Upper lobe of left lung (tissue), 6 donors: ENCODE data around the gene PAX7. TPM values are rescaled to one million over a fixed set of nuclear protein-coding genes. Genes with fewer than 3 reads are reported as not detected.

Source experiments
- ATAC-seq, 2 donors: fragments of 200-7000 bp; cut with Tn5 transposase; one replicate each; pipeline ENCODE4 v1.9.1; 2022; ENCODE audit warnings: mild to moderate bottlenecking in 2 of 2, moderate library complexity in 2 of 2; ENCODE audit not compliant: low FRiP score in 2 of 2
- DNase-seq, 2 donors: peaks; one replicate each; pipeline ENCODE4 v3.0.0-alpha.2; 2019 to 2020
- H3K27ac ChIP-seq, 4 donors: fragments of 200-600 bp; sonication (generic); one replicate each; pipeline ENCODE4 v1.5.1; 2016 to 2019
- H3K27me3 ChIP-seq, 4 donors: fragments of 200-600 bp; sonication (generic); one replicate each; pipeline ENCODE4 v1.5.1; 2017 to 2019
- H3K36me3 ChIP-seq, 4 donors: fragments of 200-600 bp; sonication (generic); one replicate each; pipeline ENCODE4 v1.5.1; 2016 to 2019
- H3K4me1 ChIP-seq, 4 donors: fragments of 200-600 bp; sonication (generic); one replicate each; pipeline ENCODE4 v1.5.1; 2018 to 2019
- H3K4me3 ChIP-seq, 4 donors: fragments of 200-600 bp; sonication (generic); one replicate each; pipeline ENCODE4 v1.5.1; 2017 to 2019; ENCODE audit warnings: mild to moderate bottlenecking in 2 of 4, moderate library complexity in 1 of 4
- H3K9me3 ChIP-seq, 4 donors: fragments of 200-600 bp; sonication (generic); one replicate each; pipeline ENCODE4 v1.5.1; 2018 to 2019
- CTCF ChIP-seq, 6 experiments: fragments of 450-650 bp in 4 of 6; fragments of 200-600 bp in 2 of 6; sonication (generic) in 2 of 6; IDR thresholded peaks; one replicate each; pipeline ENCODE4 v1.5.1; 2016 to 2019; ENCODE audit warnings: antibody characterized with exemption in 6 of 6
- EP300 ChIP-seq, 4 donors: sonication (generic); formaldehyde crosslinking; IDR thresholded peaks; one replicate each; pipeline ENCODE4 v1.5.1; 2017; ENCODE audit warnings: antibody characterized with exemption in 4 of 4, control low read depth in 2 of 4
- POLR2A ChIP-seq, 4 donors: fragments of 450-650 bp; IDR thresholded peaks; one replicate each; pipeline ENCODE4 v1.5.1; 2016 to 2017; ENCODE audit warnings: antibody characterized with exemption in 4 of 4, mild to moderate bottlenecking in 2 of 4
- POLR2AphosphoS5 ChIP-seq, 2 donors: sonication (generic); formaldehyde crosslinking; IDR thresholded peaks; one replicate each; pipeline ENCODE4 v1.5.1; 2017; ENCODE audit warnings: antibody characterized with exemption in 2 of 2
- WGBS, 2 donors: methylation state at CpG; one replicate each; pipeline ENCODE4 v1.1.5; 2017 to 2018; 5-methylcytosine and 5-hydroxymethylcytosine counted together
- total RNA-seq, 6 donors: library from RNA; depleted of rRNA in 4 of 6; stranded (reverse); fragments of >200 nt in 4 of 6; gene quantifications; one replicate each; pipeline versions ENCODE4 v1.1.0 to v1.2.1, GENCODE V29; 2016 to 2021
- donor health status: DM: no; HTN: no; CAD: no; lungs with moderate emphysema.
- donor health status: DM: no; HTN: yes; CAD: no; lungs with severe emphysema.

The PAX7 gene
- total RNA-seq, 6 donors from 2014 or later, result not detected

GRCh38 chr1:18789246-18789645, 158.6 kb downstream of the PAX7 start:
- Histone ChIP-seq H3K9me3 (peaks cover 0 to 3% (median 0%) of the 10 kb centered on the region in 4 donors), H3K36me3 (no peaks in the 10 kb centered on the region), H3K4me1 (no peaks in the 10 kb centered on the region), H3K4me3 (no peak overlapping the region), H3K27ac (no peak overlapping the region), H3K27me3 (peaks cover 0 to 2% (median 0%) of the 10 kb centered on the region in 4 donors)
- ATAC-seq, result no peak
- DNase-seq, result no peak
- WGBS, 2 donors, result 76% methylated on average over 4 of the region's 4 CpGs
- TF ChIP-seq EP300 (IDR thresholded peaks at IDR 0.05) (no peak), POLR2A (IDR thresholded peaks at IDR 0.05) (no peak), CTCF (IDR thresholded peaks at IDR 0.05) (no peak), POLR2AphosphoS5 (IDR thresholded peaks at IDR 0.05) (no peak)

- Histone ChIP-seq H3K36me3 (no peaks in the 10 kb centered on the region), H3K27me3 (no peaks in the 10 kb centered on the region), H3K4me1 (no peaks in the 10 kb centered on the region), H3K4me3 (no peak overlapping the region), H3K9me3 (peaks cover 0 to 3% (median 0%) of the 10 kb centered on the region in 4 donors), H3K27ac (no peak overlapping the region)
- 83 to 88% methylated on average over 2 to 3 of the region's 3 CpGs for WGBS, 2 donors
- no peak for ATAC-seq
- DNase-seq, result no peak
- TF ChIP-seq POLR2AphosphoS5 (IDR thresholded peaks at IDR 0.05) (no peak), EP300 (IDR thresholded peaks at IDR 0.05) (no peak), CTCF (IDR thresholded peaks at IDR 0.05) (no peak), POLR2A (IDR thresholded peaks at IDR 0.05) (no peak)
These were observed 162.1 kb downstream of the PAX7 start for GRCh38 chr1:18792747-18793146.

GRCh38 chr1:18793164-18793563, 162.5 kb downstream of the PAX7 start:
- Histone ChIP-seq H3K9me3 (peaks cover 0 to 3% (median 0%) of the 10 kb centered on the region in 4 donors), H3K4me1 (no peaks in the 10 kb centered on the region), H3K27ac (no peak overlapping the region), H3K36me3 (no peaks in the 10 kb centered on the region), H3K27me3 (no peaks in the 10 kb centered on the region), H3K4me3 (no peak overlapping the region)
- WGBS, 2 donors, result 67 to 75% methylated on average over 6 to 10 of the region's 10 CpGs
- TF ChIP-seq POLR2AphosphoS5 (IDR thresholded peaks at IDR 0.05) (no peak), CTCF (IDR thresholded peaks at IDR 0.05) (no peak), POLR2A (IDR thresholded peaks at IDR 0.05) (no peak), EP300 (IDR thresholded peaks at IDR 0.05) (no peak)
- ATAC-seq, result no peak
- peak in 1 of 2 donors; percentile 43 for DNase-seq

- Histone ChIP-seq H3K4me1 (no peaks in the 10 kb centered on the region), H3K4me3 (no peak overlapping the region), H3K27ac (no peak overlapping the region), H3K27me3 (no peaks in the 10 kb centered on the region), H3K9me3 (peaks cover 0 to 3% (median 0%) of the 10 kb centered on the region in 4 donors), H3K36me3 (no peaks in the 10 kb centered on the region)
- ATAC-seq, result no peak
- no peak for DNase-seq
- no peak for TF ChIP-seq EP300 (IDR thresholded peaks at IDR 0.05)
- no peak for TF ChIP-seq POLR2AphosphoS5 (IDR thresholded peaks at IDR 0.05)
- TF ChIP-seq POLR2A (IDR thresholded peaks at IDR 0.05), result no peak
- no peak for TF ChIP-seq CTCF (IDR thresholded peaks at IDR 0.05)
- WGBS, 2 donors, result 29 to 46% methylated on average over 6 to 10 of the region's 10 CpGs
These were observed 163.4 kb downstream of the PAX7 start for GRCh38 chr1:18794051-18794450.

- peaks cover 0 to 3% (median 0%) of the 10 kb centered on the region in 4 donors for H3K9me3 ChIP-seq
- no peak overlapping the region for H3K4me3 ChIP-seq
- H3K36me3 ChIP-seq, result no peaks in the 10 kb centered on the region
- H3K4me1 ChIP-seq, result no peaks in the 10 kb centered on the region
- 38 to 53% methylated on average over 2 to 5 of the region's 5 CpGs for WGBS, 2 donors
- DNase-seq (no peak), ATAC-seq (no peak)
- H3K27me3 ChIP-seq, result no peaks in the 10 kb centered on the region
- TF ChIP-seq CTCF (IDR thresholded peaks at IDR 0.05) (no peak), POLR2A (IDR thresholded peaks at IDR 0.05) (no peak), POLR2AphosphoS5 (IDR thresholded peaks at IDR 0.05) (no peak), EP300 (IDR thresholded peaks at IDR 0.05) (no peak)
- H3K27ac ChIP-seq, result no peak overlapping the region
These were observed 163.9 kb downstream of the PAX7 start for GRCh38 chr1:18794561-18794960.
